HL-60 (cell line): ENCODE data around the gene CCDC88A.

Experiments used
- DNase-seq, 2 experiments: peaks; one replicate each; pipeline ENCODE4 v3.0.0-alpha.2; 2010 to 2020; ENCODE audit warnings: low read depth in 1 of 2, low spot score in 1 of 2
- H3K27ac ChIP-seq: fragments of 250-450 bp; sonication (Bioruptor Pico); replicated peaks from 2 replicates; pipeline ENCODE4 v1.5.1; 2020; ENCODE audit warnings: mild to moderate bottlenecking, moderate library complexity
- H3K27me3 ChIP-seq: fragments of 250-450 bp; sonication (Bioruptor Pico); 2 replicates; pipeline ENCODE4 v1.5.1; 2021; ENCODE audit warnings: mild to moderate bottlenecking, moderate library complexity; ENCODE audit not compliant: insufficient read depth, poor library complexity, severe bottlenecking
- H3K4me3 ChIP-seq: replicated peaks from 2 replicates; pipeline ENCODE4 v1.5.1; 2011; ENCODE audit warnings: mild to moderate bottlenecking, control low read depth, low read length; ENCODE audit not compliant: insufficient read depth
- CTCF ChIP-seq: IDR thresholded peaks from one replicate; pipeline ENCODE4 v1.5.1; 2011; ENCODE audit warnings: low read length, control low read depth, inconsistent platforms; ENCODE audit not compliant: insufficient read depth
- GABPA ChIP-seq: IDR thresholded peaks from 2 replicates; pipeline ENCODE4 v1.6.1; 2012; ENCODE audit warnings: low read depth
- POLR2AphosphoS5 ChIP-seq: IDR thresholded peaks from 2 replicates; pipeline ENCODE4 v1.6.1; 2012; ENCODE audit warnings: low read depth
- REST ChIP-seq: IDR thresholded peaks from 2 replicates; pipeline ENCODE4 v1.6.1; 2012; ENCODE audit warnings: low read depth; ENCODE audit not compliant: insufficient replicate concordance
- SPI1 ChIP-seq: IDR thresholded peaks from 2 replicates; pipeline ENCODE4 v1.6.1; 2012; ENCODE audit warnings: low read depth, mild to moderate bottlenecking, borderline replicate concordance

The CCDC88A gene

GRCh38 chr2:55399815-55400214 lies 19.8 kb downstream of the CCDC88A start:
- Histone ChIP-seq H3K4me3 (no peak overlapping the region), H3K27ac (no peak overlapping the region), H3K27me3 (no peaks in the 10 kb centered on the region)
- TF ChIP-seq POLR2AphosphoS5 = no peak
- no peak for TF ChIP-seq REST
- TF ChIP-seq GABPA = no peak
- TF ChIP-seq CTCF = no peak
- TF ChIP-seq SPI1 = no peak
- no peak for DNase-seq

- TF ChIP-seq POLR2AphosphoS5 = no peak
- TF ChIP-seq GABPA = no peak
- no peak for TF ChIP-seq REST
- TF ChIP-seq CTCF = no peak
- TF ChIP-seq SPI1 = no peak
- H3K27ac ChIP-seq = no peak overlapping the region
- H3K27me3 ChIP-seq = no peaks in the 10 kb centered on the region
- no peak for DNase-seq
- no peak overlapping the region for H3K4me3 ChIP-seq
Observed at GRCh38 chr2:55395724-55396605, 23.7 kb downstream of the CCDC88A start.

GRCh38 chr2:55391615-55392242 lies 27.9 kb downstream of the CCDC88A start:
- no peak for DNase-seq
- no peak overlapping the region for H3K27ac ChIP-seq
- no peaks in the 10 kb centered on the region for H3K27me3 ChIP-seq
- TF ChIP-seq SPI1 (no peak), CTCF (no peak), GABPA (no peak), POLR2AphosphoS5 (no peak)
- H3K4me3 ChIP-seq = no peak overlapping the region
